ENCODE results near the gene ANKRD2. TPM values are rescaled to one million over a fixed set of nuclear protein-coding genes. Genes with fewer than 3 reads are reported as not detected.
"Not testable (repeated sequence)": the region's sequence is repeated elsewhere in the genome, so short reads cannot be mapped to it uniquely, and the experiment has no call there.

The ANKRD2 gene
- total RNA-seq (2014; rRNA removed; shearing (Covaris generic)) = not detected in 2 replicates

- DNase-seq (ENCODE audit: low read depth) = peak; percentile 68
These were observed at the start of gene ANKRD2 for GRCh38 chr10:97572214-97572989. Gene ANKRD2, plus strand, starts transcription at chr10:97572779. Its CDS starts 10 bp downstream, at chr10:97572789.

- no peak for DNase-seq (ENCODE audit: low read depth)
These were observed 49.6 kb upstream of the ANKRD2 start for GRCh38 chr10:97522937-97523336.

GRCh38 chr10:97525086-97525485, 47.5 kb upstream of the ANKRD2 start:
- DNase-seq (ENCODE audit: low read depth) = no peak

GRCh38 chr10:97525683-97526110, 46.9 kb upstream of the ANKRD2 start:
- no peak for DNase-seq (ENCODE audit: low read depth)

GRCh38 chr10:97528876-97529275, 43.7 kb upstream of the ANKRD2 start:
- DNase-seq (ENCODE audit: low read depth) = not testable (repeated sequence)

GRCh38 chr10:97529685-97530465, 42.7 kb upstream of the ANKRD2 start:
- peak; percentile 21 for DNase-seq (ENCODE audit: low read depth)

- DNase-seq (ENCODE audit: low read depth) = peak; percentile 41
These were observed 41.1 kb upstream of the ANKRD2 start for GRCh38 chr10:97531401-97531986.

GRCh38 chr10:97532935-97533671, 39.5 kb upstream of the ANKRD2 start:
- peak; percentile 37 for DNase-seq (ENCODE audit: low read depth)

- DNase-seq (ENCODE audit: low read depth) = no peak
These were observed 38.7 kb upstream of the ANKRD2 start for GRCh38 chr10:97533888-97534287.

- peak; percentile 56 for DNase-seq (ENCODE audit: low read depth)
These were observed 37.7 kb upstream of the ANKRD2 start for GRCh38 chr10:97534746-97535367.

- DNase-seq (ENCODE audit: low read depth) = no peak
These were observed 35.3 kb upstream of the ANKRD2 start for GRCh38 chr10:97537186-97537869.

- peak; percentile 23 for DNase-seq (ENCODE audit: low read depth)
These were observed 34.2 kb upstream of the ANKRD2 start for GRCh38 chr10:97538411-97538810.

GRCh38 chr10:97538839-97539238, 33.7 kb upstream of the ANKRD2 start:
- no peak for DNase-seq (ENCODE audit: low read depth)

- peak; percentile 41 for DNase-seq (ENCODE audit: low read depth)
These were observed 32.9 kb upstream of the ANKRD2 start for GRCh38 chr10:97539523-97540200.

GRCh38 chr10:97540669-97541500, 31.7 kb upstream of the ANKRD2 start:
- peak; percentile 39 for DNase-seq (ENCODE audit: low read depth)

- peak; percentile 93 for DNase-seq (ENCODE audit: low read depth)
These were observed 30.2 kb upstream of the ANKRD2 start for GRCh38 chr10:97542169-97543024.

- peak; percentile 96 for DNase-seq (ENCODE audit: low read depth)
These were observed 29.5 kb upstream of the ANKRD2 start for GRCh38 chr10:97543025-97543546.

Measured in Daoy (cell line).